GM23248 (cell line): ENCODE results near the gene SLC44A4.

Experiments used
- EZH2 ChIP-seq: fragments of 200-600 bp; sonication (generic); IDR thresholded peaks from 2 replicates; pipeline ENCODE4 v1.6.1; 2018; ENCODE audit warnings: antibody characterized with exemption, mild to moderate bottlenecking; ENCODE audit not compliant: insufficient read depth, poor library complexity, severe bottlenecking
- EZH2phosphoT487 ChIP-seq: fragments of 200-600 bp; sonication (generic); IDR thresholded peaks from 2 replicates; pipeline ENCODE4 v1.6.1; 2018; ENCODE audit warnings: antibody characterized with exemption, moderate library complexity, mild to moderate bottlenecking, low read depth; ENCODE audit not compliant: insufficient read depth

- TF ChIP-seq EZH2phosphoT487 (no peak), EZH2 (no peak)
These were observed 17.7 kb upstream of the SLC44A4 start for GRCh38 chr6:31896493-31896855.
